ENCODE data around the gene PXDC1.

GRCh38 chr6:3776881-3777507 lies 25.5 kb upstream of the PXDC1 start:
- TF ChIP-seq POLR2AphosphoS5 (IDR thresholded peaks at IDR 0.05; ENCODE audit: insufficient read depth, low read depth, low read length) (no peak), POLR2A (IDR thresholded peaks at IDR 0.05; ENCODE audit: low read depth, low read length) (no peak), EZH2 (IDR thresholded peaks at IDR 0.05; ENCODE audit: borderline replicate concordance, low read depth, low read length, severe bottlenecking) (no peak), CTCF (IDR thresholded peaks at IDR 0.05; ENCODE audit: extremely low read depth in 1 of 2, insufficient read depth in 1 of 2, low read depth in 1 of 2, low read length in 2 of 2) (no peak)

Measured in endothelial cell of umbilical vein (primary cell).